Thyroid gland (tissue), 4 donors: ENCODE data around the gene PTCD3. TPM values are rescaled to one million over a fixed set of nuclear protein-coding genes. Genes with fewer than 3 reads are reported as not detected.

Experiments used
- DNase-seq, 2 donors: peaks; one replicate each; pipeline ENCODE4 v3.0.0-alpha.2; 2019
- H3K27ac ChIP-seq, 3 donors: fragments of 200-600 bp; sonication (generic); 1 replicate in 2 of 3; 2 replicates in 1 of 3; pipeline ENCODE4 v1.5.1; 2016 to 2019; ENCODE audit warnings: mild to moderate bottlenecking in 1 of 3, moderate library complexity in 1 of 3
- H3K27me3 ChIP-seq: fragments of 200-600 bp; sonication (generic); one replicate; pipeline ENCODE4 v1.5.1; 2019
- H3K36me3 ChIP-seq, 2 donors: fragments of 200-600 bp; sonication (generic); one replicate each; pipeline ENCODE4 v1.5.1; 2016 to 2019
- H3K4me1 ChIP-seq, 2 donors: fragments of 200-600 bp; sonication (generic); one replicate each; pipeline ENCODE4 v1.5.1; 2017 to 2019
- H3K4me3 ChIP-seq, 3 donors: fragments of 200-600 bp; sonication (generic); replicated peaks in 1 of 3; 1 replicate in 2 of 3; 2 replicates in 1 of 3; pipeline ENCODE4 v1.5.1; 2016; ENCODE audit warnings: mild to moderate bottlenecking in 1 of 3
- H3K9me3 ChIP-seq: fragments of 200-600 bp; sonication (generic); one replicate; pipeline ENCODE4 v1.5.1; 2017
- CTCF ChIP-seq, 6 experiments: fragments of 200-600 bp in 3 of 6; fragments of 450-650 bp in 3 of 6; sonication (generic) in 3 of 6; IDR thresholded peaks; one replicate each; pipeline ENCODE4 v1.5.1; 2016 to 2019; ENCODE audit warnings: antibody characterized with exemption in 6 of 6, mild to moderate bottlenecking in 2 of 6, inconsistent platforms in 1 of 6, moderate library complexity in 1 of 6
- POLR2A ChIP-seq, 2 donors: fragments of 450-650 bp; IDR thresholded peaks; one replicate each; pipeline ENCODE4 v1.6.1; 2017; ENCODE audit warnings: antibody characterized with exemption in 2 of 2, mild to moderate bottlenecking in 2 of 2, moderate library complexity in 1 of 2
- WGBS, 2 donors: methylation state at CpG; one replicate each; pipeline ENCODE4 v1.1.5; 2017; 5-methylcytosine and 5-hydroxymethylcytosine counted together
- intact Hi-C: fragments of 100-400 bp; cut with DNase I; formaldehyde crosslinking; loops from one replicate; pipeline ENCODE4 v1.15.1; 2023
- small RNA-seq: library from RNA; depleted of rRNA; stranded (forward); fragments of <200 nt; gene quantifications from one replicate; pipeline ENCODE3, GENCODE V24; 2016
- total RNA-seq, 4 donors: library from RNA; depleted of rRNA; stranded (reverse); fragments of >200 nt; gene quantifications; one replicate each; pipeline ENCODE4 v1.2.3, GENCODE V29; 2016

PTCD3 gene
- total RNA-seq, 4 donors from 2014 or later = 91.4 to 522 (median 160) TPM

- H3K36me3 ChIP-seq = no peaks in the 10 kb centered on the region
- TF ChIP-seq CTCF (IDR thresholded peaks at IDR 0.05) (no peak), POLR2A (IDR thresholded peaks at IDR 0.05) (no peak)
- H3K27ac ChIP-seq = peak overlapping the region in 1 of 3 donors; percentile 55
- no peak overlapping the region for H3K4me3 ChIP-seq
- no peaks in the 10 kb centered on the region for H3K27me3 ChIP-seq
- intact Hi-C loops = no loop called here
- peak in 1 of 2 donors; percentile 5 for DNase-seq
- H3K9me3 ChIP-seq = no peaks in the 10 kb centered on the region
- H3K4me1 ChIP-seq = peaks cover 17 to 21% of the 10 kb centered on the region in 2 donors
These were observed 80.4 kb downstream of the PTCD3 start for GRCh38 chr2:86186431-86186830.

- Histone ChIP-seq H3K4me1 (peaks cover 28 to 30% of the 10 kb centered on the region in 2 donors), H3K4me3 (no peak overlapping the region), H3K36me3 (no peaks in the 10 kb centered on the region), H3K9me3 (no peaks in the 10 kb centered on the region), H3K27me3 (no peaks in the 10 kb centered on the region), H3K27ac (no peak overlapping the region)
- 88 to 92% methylated on average over 7 of the region's 7 CpGs for WGBS, 2 donors
- intact Hi-C loops = loop anchor here (10.0 kb wide), 1 partner anchor 255 kb away; the partner anchor contains the start of gene KDM3A
- TF ChIP-seq POLR2A (IDR thresholded peaks at IDR 0.05) = no peak
- no peak for TF ChIP-seq CTCF (IDR thresholded peaks at IDR 0.05)
- no peak for DNase-seq
These were observed 83.9 kb downstream of the PTCD3 start for GRCh38 chr2:86189782-86190416.

Small RNA genes lying within 50 kb of the gene (small RNA-seq; reads per million reads assigned to genes)
- gene RF00019 (not detected), gene SNORD94 (16,538 reads per million, percentile 100 among the genes with 10 or more reads in this experiment)

Other genes with a start within 250 kb of the PTCD3 start
- gene ST3GAL5, start 217.2 kb upstream of the PTCD3 start, total RNA-seq = 100 to 1,000 TPM; 139 to 199 (median 156) TPM
- gene POLR1A, start 349 bp upstream of the PTCD3 start, total RNA-seq = 10 to 100 TPM; 13.5 to 32.6 (median 24.1) TPM
- gene IMMT, start 89.2 kb downstream of the PTCD3 start, total RNA-seq = 10 to 100 TPM; 54.0 to 88.2 (median 67.1) TPM
- gene MRPL35, start 93.2 kb downstream of the PTCD3 start, total RNA-seq = 10 to 100 TPM; 18.3 to 46.9 (median 26.3) TPM
- 1 to 10 TPM; 2.5 to 7.1 (median 5.5) TPM for gene REEP1, start 231.4 kb downstream of the PTCD3 start, total RNA-seq